Trophoblast cell (in vitro differentiated cells and primary cell): Measurements from ENCODE around the gene KCNIP3.
A peak's percentile ranks its signal among the peaks of the same experiment; 100 is the strongest.

ENCODE experiments used
- DNase-seq, 2 donors: peaks; one replicate each; pipeline ENCODE4 v3.0.0-alpha.2; 2016
- H2AFZ ChIP-seq: 2 replicates; pipeline ENCODE4 v1.6.1; 2013; ENCODE audit warnings: low read length, moderate library complexity, mild to moderate bottlenecking; ENCODE audit not compliant: insufficient read depth, poor library complexity
- H2AK5ac ChIP-seq: 2 replicates; pipeline ENCODE4 v1.6.1; 2013; ENCODE audit warnings: mild to moderate bottlenecking, low read length
- H2BK120ac ChIP-seq: 2 replicates; pipeline ENCODE4 v1.6.1; 2013; ENCODE audit warnings: low read length, mild to moderate bottlenecking, moderate library complexity; ENCODE audit not compliant: insufficient read depth, poor library complexity
- H2BK12ac ChIP-seq: 2 replicates; pipeline ENCODE4 v1.6.1; 2013; ENCODE audit warnings: mild to moderate bottlenecking, low read length, moderate library complexity
- H2BK5ac ChIP-seq: 2 replicates; pipeline ENCODE4 v1.6.1; 2013; ENCODE audit warnings: low read length, low read depth, moderate library complexity, mild to moderate bottlenecking; ENCODE audit not compliant: poor library complexity
- H3K14ac ChIP-seq: 2 replicates; pipeline ENCODE4 v1.6.1; 2013; ENCODE audit warnings: mild to moderate bottlenecking, low read length
- H3K18ac ChIP-seq: 2 replicates; pipeline ENCODE4 v1.6.1; 2013; ENCODE audit warnings: mild to moderate bottlenecking, low read length
- H3K23ac ChIP-seq: 2 replicates; pipeline ENCODE4 v1.6.1; 2013; ENCODE audit warnings: low read length
- H3K27ac ChIP-seq: 2 replicates; pipeline ENCODE4 v1.5.1; 2013; ENCODE audit warnings: low read depth, mild to moderate bottlenecking, inconsistent platforms, low read length, moderate library complexity
- H3K27me3 ChIP-seq: 2 replicates; pipeline ENCODE4 v1.6.1; 2013; ENCODE audit warnings: inconsistent platforms, mild to moderate bottlenecking, low read length, moderate library complexity; ENCODE audit not compliant: insufficient read depth
- H3K36me3 ChIP-seq, 2 experiments: 1 replicate in 1 of 2; 2 replicates in 1 of 2; pipeline ENCODE4 v1.6.1; 2013; ENCODE audit warnings: low read length in 2 of 2, mild to moderate bottlenecking in 2 of 2, moderate library complexity in 1 of 2; ENCODE audit not compliant: insufficient read depth in 2 of 2, control insufficient read depth in 1 of 2
- H3K4ac ChIP-seq: 2 replicates; pipeline ENCODE4 v1.6.1; 2013; ENCODE audit warnings: low read depth, mild to moderate bottlenecking, low read length, moderate library complexity
- H3K4me1 ChIP-seq, 2 experiments: 1 replicate in 1 of 2; 2 replicates in 1 of 2; pipeline ENCODE4 v1.6.1; 2013; ENCODE audit warnings: low read length in 2 of 2, mild to moderate bottlenecking in 2 of 2, moderate library complexity in 1 of 2; ENCODE audit not compliant: insufficient read depth in 2 of 2, control insufficient read depth in 1 of 2
- H3K4me2 ChIP-seq: 2 replicates; pipeline ENCODE4 v1.6.1; 2013; ENCODE audit warnings: inconsistent platforms, mild to moderate bottlenecking, low read length, moderate library complexity
- H3K4me3 ChIP-seq: 2 replicates; pipeline ENCODE4 v1.5.1; 2013; ENCODE audit warnings: mild to moderate bottlenecking, low read depth, low read length, inconsistent platforms
- H3K79me1 ChIP-seq: one replicate; pipeline ENCODE4 v1.6.1; 2013; ENCODE audit warnings: low read length
- H3K79me2 ChIP-seq: 2 replicates; pipeline ENCODE4 v1.6.1; 2013; ENCODE audit warnings: low read length, mild to moderate bottlenecking; ENCODE audit not compliant: control insufficient read depth, insufficient read depth, poor library complexity
- H3K9ac ChIP-seq: 2 replicates; pipeline ENCODE4 v1.6.1; 2013; ENCODE audit warnings: mild to moderate bottlenecking, low read length
- H3K9me3 ChIP-seq: 2 replicates; pipeline ENCODE4 v1.6.1; 2013; ENCODE audit warnings: low read depth, mild to moderate bottlenecking, control low read depth, inconsistent platforms, low read length; ENCODE audit not compliant: insufficient read depth
- H4K12ac ChIP-seq: 2 replicates; pipeline ENCODE4 v1.6.1; 2013; ENCODE audit warnings: low read depth, mild to moderate bottlenecking, low read length, moderate library complexity
- H4K8ac ChIP-seq: 2 replicates; pipeline ENCODE4 v1.6.1; 2013; ENCODE audit warnings: low read depth, mild to moderate bottlenecking, low read length, moderate library complexity
- H4K91ac ChIP-seq: one replicate; pipeline ENCODE4 v1.6.1; 2013; ENCODE audit warnings: low read depth, mild to moderate bottlenecking, low read length, moderate library complexity
- WGBS: extraction: QIAGEN DNeasy Blood & Tissue Kit; methylation state at CpG from one replicate; pipeline ENCODE4 v1.1.7; 2013; ENCODE audit warnings: missing lambda C conversion rate; ENCODE audit not compliant: insufficient read length, insufficient coverage; ENCODE audit errors: extremely low coverage; 5-methylcytosine and 5-hydroxymethylcytosine counted together

Gene KCNIP3

GRCh38 chr2:95262896-95263542 lies 34.1 kb upstream of the KCNIP3 start:
- Histone ChIP-seq H2BK120ac (no peak overlapping the region), H3K79me1 (no peaks in the 10 kb centered on the region), H4K91ac (no peak overlapping the region), H3K36me3 (no peaks in the 10 kb centered on the region), H3K9ac (no peak overlapping the region), H3K4me2 (no peak overlapping the region), H2BK12ac (no peak overlapping the region), H4K12ac (no peak overlapping the region), H3K4me1 (peaks cover 9 to 18% of the 10 kb centered on the region in 2 experiments), H3K27ac (no peak overlapping the region), H2BK5ac (no peak overlapping the region), H3K4me3 (no peak overlapping the region), H3K9me3 (peaks cover 2% of the 10 kb centered on the region), H2AK5ac (no peak overlapping the region), H3K23ac (no peak overlapping the region), H4K8ac (no peak overlapping the region), H3K18ac (no peak overlapping the region), H3K79me2 (no peaks in the 10 kb centered on the region), H3K14ac (no peak overlapping the region), H2AFZ (no peak overlapping the region), H3K27me3 (no peaks in the 10 kb centered on the region), H3K4ac (no peak overlapping the region)
- no CpG with 5 or more reads among the region's 2 CpGs for WGBS
- peak in 1 of 2 donors; percentile 62 for DNase-seq

- Histone ChIP-seq H4K91ac (no peak overlapping the region), H2BK5ac (no peak overlapping the region), H3K23ac (no peak overlapping the region), H4K12ac (no peak overlapping the region), H3K79me1 (no peaks in the 10 kb centered on the region), H3K36me3 (no peaks in the 10 kb centered on the region), H3K4me2 (no peak overlapping the region), H3K79me2 (no peaks in the 10 kb centered on the region), H3K9ac (no peak overlapping the region), H3K9me3 (no peaks in the 10 kb centered on the region), H3K18ac (no peak overlapping the region), H2AK5ac (no peak overlapping the region), H3K4me3 (no peak overlapping the region), H3K4me1 (peaks cover 15 to 25% of the 10 kb centered on the region in 2 experiments), H3K4ac (no peak overlapping the region), H3K27me3 (no peaks in the 10 kb centered on the region), H3K14ac (no peak overlapping the region), H2AFZ (no peak overlapping the region), H2BK12ac (no peak overlapping the region), H4K8ac (no peak overlapping the region), H2BK120ac (no peak overlapping the region), H3K27ac (no peak overlapping the region)
- WGBS: no CpG with 5 or more reads among the region's 6 CpGs
- no peak for DNase-seq
Measured at GRCh38 chr2:95264624-95265023, 32.5 kb upstream of the KCNIP3 start.

- Histone ChIP-seq H2AFZ (no peak overlapping the region), H4K8ac (no peak overlapping the region), H3K4me2 (no peak overlapping the region), H3K27me3 (no peaks in the 10 kb centered on the region), H2AK5ac (no peak overlapping the region), H2BK120ac (no peak overlapping the region), H2BK5ac (no peak overlapping the region), H2BK12ac (no peak overlapping the region), H3K79me2 (no peaks in the 10 kb centered on the region), H3K14ac (no peak overlapping the region), H3K4me3 (no peak overlapping the region), H3K18ac (no peak overlapping the region), H3K23ac (no peak overlapping the region), H3K4ac (no peak overlapping the region), H4K91ac (no peak overlapping the region), H3K36me3 (no peaks in the 10 kb centered on the region), H3K4me1 (peaks cover 12 to 20% of the 10 kb centered on the region in 2 experiments), H3K79me1 (no peaks in the 10 kb centered on the region), H3K27ac (no peak overlapping the region), H3K9me3 (no peaks in the 10 kb centered on the region), H4K12ac (no peak overlapping the region), H3K9ac (no peak overlapping the region)
- no peak for DNase-seq
- WGBS: no CpG with 5 or more reads among the region's 4 CpGs
Measured at GRCh38 chr2:95265182-95265581, 32.0 kb upstream of the KCNIP3 start.

GRCh38 chr2:95266781-95267430 lies 30.2 kb upstream of the KCNIP3 start:
- Histone ChIP-seq H3K27me3 (no peaks in the 10 kb centered on the region), H3K36me3 (no peaks in the 10 kb centered on the region), H3K9ac (no peak overlapping the region), H3K4me3 (no peak overlapping the region), H4K91ac (no peak overlapping the region), H4K8ac (no peak overlapping the region), H3K27ac (no peak overlapping the region), H3K23ac (no peak overlapping the region), H3K4me1 (peaks cover 9 to 18% of the 10 kb centered on the region in 2 experiments), H3K79me1 (no peaks in the 10 kb centered on the region), H2BK5ac (no peak overlapping the region), H3K14ac (no peak overlapping the region), H2AFZ (no peak overlapping the region), H2AK5ac (no peak overlapping the region), H2BK12ac (no peak overlapping the region), H3K79me2 (no peaks in the 10 kb centered on the region), H3K4ac (no peak overlapping the region), H4K12ac (no peak overlapping the region), H2BK120ac (no peak overlapping the region), H3K4me2 (no peak overlapping the region), H3K9me3 (no peaks in the 10 kb centered on the region), H3K18ac (no peak overlapping the region)
- DNase-seq: no peak
- no CpG with 5 or more reads among the region's 10 CpGs for WGBS
